K562 (cell line): ENCODE measurements around the gene PGPEP1. TPM values are rescaled to one million over a fixed set of nuclear protein-coding genes. Genes with fewer than 3 reads are reported as not detected.
A peak's percentile ranks its signal among the peaks of the same experiment; 100 is the strongest.

Experiments
- ARHGAP35 ChIP-seq: fragments of 450-650 bp; IDR thresholded peaks from 2 replicates; pipeline ENCODE4 v1.6.1; 2018; ENCODE audit not compliant: partially characterized antibody
- CCAR2 ChIP-seq: fragments of 200-400 bp; formaldehyde crosslinking; IDR thresholded peaks from 2 replicates; pipeline ENCODE4 v1.6.1; 2017; ENCODE audit warnings: mild to moderate bottlenecking, low read depth, low read length
- COPS2 ChIP-seq: fragments of 450-650 bp; conservative IDR thresholded peaks from 2 replicates; pipeline ENCODE4 v1.6.1; 2016; ENCODE audit warnings: mild to moderate bottlenecking, moderate library complexity
- EHMT2 ChIP-seq: fragments of 450-650 bp; IDR thresholded peaks from 2 replicates; pipeline ENCODE4 v1.6.1; 2018; ENCODE audit warnings: antibody characterized with exemption
- ELK3 ChIP-seq: fragments of 450-650 bp; formaldehyde crosslinking; IDR thresholded peaks from 2 replicates; pipeline ENCODE4 v1.4.0; 2020; ENCODE audit warnings: mild to moderate bottlenecking
- KDM5B ChIP-seq: fragments of 200-600 bp; sonication (generic); IDR thresholded peaks from 2 replicates; pipeline ENCODE4 v1.6.1; 2012; ENCODE audit warnings: low read depth, mild to moderate bottlenecking, moderate library complexity, low read length, control low read depth, inconsistent platforms; ENCODE audit not compliant: insufficient replicate concordance
- NFXL1 ChIP-seq: fragments of 450-650 bp; formaldehyde crosslinking; IDR thresholded peaks from 2 replicates; pipeline ENCODE4 v1.4.0; 2021; ENCODE audit warnings: mild to moderate bottlenecking
- NR3C1 ChIP-seq: sonication (generic); formaldehyde crosslinking; IDR thresholded peaks from 2 replicates; pipeline ENCODE4 v1.8.1; 2022; ENCODE audit warnings: missing genetic modification reagents
- PCBP1 ChIP-seq: fragments of 200-400 bp; formaldehyde crosslinking; IDR thresholded peaks from 2 replicates; pipeline ENCODE4 v1.6.1; 2018; ENCODE audit warnings: mild to moderate bottlenecking, low read depth, low read length; ENCODE audit not compliant: poor library complexity, severe bottlenecking
- U2AF1 ChIP-seq: fragments of 200-400 bp; formaldehyde crosslinking; optimal IDR thresholded peaks from 2 replicates; pipeline ENCODE3; 2017; ENCODE audit warnings: mild to moderate bottlenecking, low read depth, low read length, moderate library complexity
- ZBTB49 ChIP-seq: sonication (generic); formaldehyde crosslinking; IDR thresholded peaks from 2 replicates; pipeline ENCODE4 v1.8.0; 2022; ENCODE audit warnings: missing genetic modification reagents, mild to moderate bottlenecking, borderline replicate concordance
- ZNF133 ChIP-seq: fragments of 250-450 bp; sonication (Bioruptor Pico); IDR thresholded peaks from 2 replicates; pipeline ENCODE4 v1.4.0; 2020; ENCODE audit warnings: mild to moderate bottlenecking
- ZNF24 ChIP-seq: fragments of 450-650 bp; IDR thresholded peaks from 2 replicates; pipeline ENCODE4 v1.6.1; 2016
- polyA plus RNA-seq, 8 experiments: library from polyadenylated mRNA; depleted of rRNA in 4 of 8; stranded (reverse) in 5 of 8; unstranded in 3 of 8; fragments of >200 nt; fragmentation: Nextera tagmentation in 2 of 8; fragmentation: Illumina TruSeq in 1 of 8; extraction: Ambion mirVana in 2 of 8; extraction: Trizol in 1 of 8; gene quantifications; 2 replicates each; pipeline versions ENCODE4 v1.2.1 to v1.2.3, GENCODE V29; 2011 to 2014; ENCODE audit warnings: inconsistent platforms in 1 of 8, missing spikeins in 1 of 8
- total RNA-seq, 7 experiments: library from RNA; depleted of rRNA in 6 of 7; stranded (reverse); fragments of >200 nt in 6 of 7; fragmentation: Illumina TruSeq in 2 of 7; extraction: Trizol in 2 of 7; gene quantifications; 2 replicates each; pipeline versions ENCODE4 v1.2.1 to v1.2.3, GENCODE V29; 2011 to 2021; ENCODE audit warnings: low replicate concordance in 1 of 7
- TF ChIP-seq, protein P1 (sequence below): fragments of 250-450 bp; sonication (Bioruptor Pico); IDR thresholded peaks from 2 replicates; pipeline ENCODE4 v1.5.0; 2020; ENCODE audit warnings: mild to moderate bottlenecking
- TF ChIP-seq, protein P2 (sequence below): sonication (generic); formaldehyde crosslinking; IDR thresholded peaks from 2 replicates; pipeline ENCODE4 v1.8.1; 2023; ENCODE audit warnings: missing genetic modification reagents, mild to moderate bottlenecking, borderline replicate concordance

PGPEP1 gene
- total and polyA plus RNA-seq, 9 of the 15 experiments (the other 6 are each of a cell fraction or from before 2014, with no cell fraction given) = 10.0 to 69.6 (median 33.5) TPM

DNA sequence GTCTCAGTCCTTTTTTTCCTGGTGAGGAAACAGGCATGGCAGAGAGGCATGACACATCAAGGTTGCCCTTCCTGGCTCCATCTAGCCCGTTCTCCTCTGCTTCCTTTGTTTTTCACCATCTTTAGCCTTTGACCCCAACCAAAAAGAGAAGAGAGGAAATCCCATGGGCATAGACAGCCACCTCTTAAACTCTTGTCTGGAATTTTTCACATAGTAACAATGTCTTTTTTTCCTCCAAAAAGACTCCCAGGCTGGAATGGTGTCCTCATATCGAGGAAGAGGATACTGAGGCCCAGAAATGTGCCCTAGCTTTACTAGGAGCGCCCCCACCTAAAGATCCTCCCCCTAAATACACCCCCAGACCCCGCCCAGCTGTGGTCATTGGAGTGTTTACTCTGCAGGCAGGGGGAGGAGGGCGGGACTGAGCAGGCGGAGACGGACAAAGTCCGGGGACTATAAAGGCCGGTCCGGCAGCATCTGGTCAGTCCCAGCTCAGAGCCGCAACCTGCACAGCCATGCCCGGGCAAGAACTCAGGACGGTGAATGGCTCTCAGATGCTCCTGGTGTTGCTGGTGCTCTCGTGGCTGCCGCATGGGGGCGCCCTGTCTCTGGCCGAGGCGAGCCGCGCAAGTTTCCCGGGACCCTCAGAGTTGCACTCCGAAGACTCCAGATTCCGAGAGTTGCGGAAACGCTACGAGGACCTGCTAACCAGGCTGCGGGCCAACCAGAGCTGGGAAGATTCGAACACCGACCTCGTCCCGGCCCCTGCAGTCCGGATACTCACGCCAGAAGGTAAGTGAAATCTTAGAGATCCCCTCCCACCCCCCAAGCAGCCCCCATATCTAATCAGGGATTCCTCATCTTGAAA, 45.5 kb downstream of the PGPEP1 start, which contains the start of gene GDF15 (continued):
- no peak for TF ChIP-seq EHMT2
- TF ChIP-seq ZNF24 = peak; percentile 76
- no peak for TF ChIP-seq ARHGAP35
- no peak for TF ChIP-seq ZBTB49 (CRISPR knock-in tag)
- TF ChIP-seq NR3C1 (CRISPR knock-in tag) = no peak
- no peak for TF ChIP-seq U2AF1
- TF ChIP-seq PCBP1 = peak; percentile 64
- TF ChIP-seq ELK3 = no peak
- TF ChIP-seq KDM5B = peak; percentile 100
- TF ChIP-seq, protein P1, sequence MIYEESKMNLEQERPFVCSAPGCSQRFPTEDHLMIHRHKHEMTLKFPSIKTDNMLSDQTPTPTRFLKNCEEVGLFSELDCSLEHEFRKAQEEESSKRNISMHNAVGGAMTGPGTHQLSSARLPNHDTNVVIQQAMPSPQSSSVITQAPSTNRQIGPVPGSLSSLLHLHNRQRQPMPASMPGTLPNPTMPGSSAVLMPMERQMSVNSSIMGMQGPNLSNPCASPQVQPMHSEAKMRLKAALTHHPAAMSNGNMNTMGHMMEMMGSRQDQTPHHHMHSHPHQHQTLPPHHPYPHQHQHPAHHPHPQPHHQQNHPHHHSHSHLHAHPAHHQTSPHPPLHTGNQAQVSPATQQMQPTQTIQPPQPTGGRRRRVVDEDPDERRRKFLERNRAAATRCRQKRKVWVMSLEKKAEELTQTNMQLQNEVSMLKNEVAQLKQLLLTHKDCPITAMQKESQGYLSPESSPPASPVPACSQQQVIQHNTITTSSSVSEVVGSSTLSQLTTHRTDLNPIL (CRISPR knock-in tag) = no peak
- no peak for TF ChIP-seq CCAR2
- TF ChIP-seq COPS2 = no peak
- no peak for TF ChIP-seq NFXL1 (CRISPR knock-in tag)
- no peak for TF ChIP-seq ZNF133 (CRISPR knock-in tag)
- TF ChIP-seq, protein P2, sequence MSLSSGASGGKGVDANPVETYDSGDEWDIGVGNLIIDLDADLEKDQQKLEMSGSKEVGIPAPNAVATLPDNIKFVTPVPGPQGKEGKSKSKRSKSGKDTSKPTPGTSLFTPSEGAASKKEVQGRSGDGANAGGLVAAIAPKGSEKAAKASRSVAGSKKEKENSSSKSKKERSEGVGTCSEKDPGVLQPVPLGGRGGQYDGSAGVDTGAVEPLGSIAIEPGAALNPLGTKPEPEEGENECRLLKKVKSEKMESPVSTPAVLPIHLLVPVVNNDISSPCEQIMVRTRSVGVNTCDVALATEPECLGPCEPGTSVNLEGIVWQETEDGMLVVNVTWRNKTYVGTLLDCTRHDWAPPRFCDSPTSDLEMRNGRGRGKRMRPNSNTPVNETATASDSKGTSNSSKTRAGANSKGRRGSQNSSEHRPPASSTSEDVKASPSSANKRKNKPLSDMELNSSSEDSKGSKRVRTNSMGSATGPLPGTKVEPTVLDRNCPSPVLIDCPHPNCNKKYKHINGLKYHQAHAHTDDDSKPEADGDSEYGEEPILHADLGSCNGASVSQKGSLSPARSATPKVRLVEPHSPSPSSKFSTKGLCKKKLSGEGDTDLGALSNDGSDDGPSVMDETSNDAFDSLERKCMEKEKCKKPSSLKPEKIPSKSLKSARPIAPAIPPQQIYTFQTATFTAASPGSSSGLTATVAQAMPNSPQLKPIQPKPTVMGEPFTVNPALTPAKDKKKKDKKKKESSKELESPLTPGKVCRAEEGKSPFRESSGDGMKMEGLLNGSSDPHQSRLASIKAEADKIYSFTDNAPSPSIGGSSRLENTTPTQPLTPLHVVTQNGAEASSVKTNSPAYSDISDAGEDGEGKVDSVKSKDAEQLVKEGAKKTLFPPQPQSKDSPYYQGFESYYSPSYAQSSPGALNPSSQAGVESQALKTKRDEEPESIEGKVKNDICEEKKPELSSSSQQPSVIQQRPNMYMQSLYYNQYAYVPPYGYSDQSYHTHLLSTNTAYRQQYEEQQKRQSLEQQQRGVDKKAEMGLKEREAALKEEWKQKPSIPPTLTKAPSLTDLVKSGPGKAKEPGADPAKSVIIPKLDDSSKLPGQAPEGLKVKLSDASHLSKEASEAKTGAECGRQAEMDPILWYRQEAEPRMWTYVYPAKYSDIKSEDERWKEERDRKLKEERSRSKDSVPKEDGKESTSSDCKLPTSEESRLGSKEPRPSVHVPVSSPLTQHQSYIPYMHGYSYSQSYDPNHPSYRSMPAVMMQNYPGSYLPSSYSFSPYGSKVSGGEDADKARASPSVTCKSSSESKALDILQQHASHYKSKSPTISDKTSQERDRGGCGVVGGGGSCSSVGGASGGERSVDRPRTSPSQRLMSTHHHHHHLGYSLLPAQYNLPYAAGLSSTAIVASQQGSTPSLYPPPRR (CRISPR knock-in tag) = peak; percentile 86; the same call in 1 of the 2 replicates
